ENCODE data around the gene DYNC2I2.
A peak's percentile ranks its signal among the peaks of the same experiment; 100 is the strongest.
"Not testable (repeated sequence)": the region's sequence is repeated elsewhere in the genome, so short reads cannot be mapped to it uniquely, and the experiment has no call there.

The DYNC2I2 gene

DNA sequence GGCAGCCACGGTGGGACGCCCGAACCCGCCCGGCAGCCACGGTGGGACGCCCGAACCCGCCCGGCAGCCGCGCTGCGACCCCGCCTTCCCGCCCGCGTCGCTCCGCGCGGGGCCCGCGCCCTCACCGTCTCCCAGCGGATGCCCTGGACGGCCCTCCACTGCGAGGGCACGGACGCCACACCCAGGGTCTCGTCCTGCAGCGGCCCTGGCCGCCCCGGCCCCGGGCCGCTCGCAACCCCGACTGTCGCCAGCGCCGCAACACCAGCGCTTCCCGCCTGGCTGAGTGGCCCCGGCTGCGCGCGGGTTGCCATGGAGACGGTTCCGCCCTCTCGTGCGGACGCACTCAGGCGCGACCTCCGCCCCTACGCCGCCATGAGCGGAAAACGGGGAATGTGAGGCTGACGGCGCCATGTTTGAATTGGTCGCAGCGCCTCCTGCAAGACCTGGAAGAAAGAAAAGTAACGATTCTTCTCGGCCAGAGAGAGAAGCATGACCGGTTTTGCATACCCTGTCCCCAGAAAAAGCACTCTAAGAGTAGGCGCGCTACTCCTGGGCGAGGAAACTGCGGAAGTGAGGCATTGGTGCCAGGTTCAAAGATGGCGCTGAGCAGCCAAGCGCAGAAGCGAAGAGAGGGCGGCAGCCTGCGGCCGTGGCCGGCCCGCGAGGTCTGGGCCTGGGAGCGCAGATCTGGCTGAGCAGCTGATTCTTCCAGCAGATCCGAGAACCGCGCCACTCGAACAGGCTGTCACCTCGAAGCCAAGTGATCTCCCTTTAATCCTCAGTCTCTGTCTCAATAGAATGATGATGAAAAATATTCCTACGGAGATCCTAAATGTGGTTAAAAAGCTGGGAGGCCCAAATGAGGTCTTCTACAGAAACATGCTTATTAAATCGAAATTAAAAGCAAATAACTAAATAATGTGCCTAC is at the start of gene DYNC2I2:
Gene DYNC2I2 (minus strand): TSS at position 432 of the 928 bp plus-strand sequence. CDS start 121 bp downstream, at position 311.
- peak in 55 of 56 donors; percentile 52 to 96 (median 89) for DNase-seq

DNA sequence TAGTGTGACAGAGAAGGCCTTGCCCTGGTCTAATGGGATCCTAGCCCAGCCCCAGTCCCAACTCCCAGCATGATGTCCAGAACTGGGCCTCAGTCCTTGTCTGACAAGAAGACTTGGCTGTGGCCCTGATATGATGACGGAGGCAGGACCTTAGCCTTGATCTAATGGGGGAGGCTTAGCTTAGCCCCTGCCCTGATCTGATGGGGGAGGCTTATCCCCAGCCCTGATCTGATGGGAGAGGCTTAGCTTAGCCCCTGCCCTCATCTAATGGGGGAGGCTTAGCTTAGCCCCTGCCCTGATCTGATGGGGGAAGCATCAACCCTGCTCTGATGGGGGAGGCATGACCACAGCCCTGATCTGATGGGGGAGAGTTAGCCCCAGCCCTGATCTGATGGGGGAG is 49.4 kb upstream of the DYNC2I2 start:
- DNase-seq, result no peak

DNA sequence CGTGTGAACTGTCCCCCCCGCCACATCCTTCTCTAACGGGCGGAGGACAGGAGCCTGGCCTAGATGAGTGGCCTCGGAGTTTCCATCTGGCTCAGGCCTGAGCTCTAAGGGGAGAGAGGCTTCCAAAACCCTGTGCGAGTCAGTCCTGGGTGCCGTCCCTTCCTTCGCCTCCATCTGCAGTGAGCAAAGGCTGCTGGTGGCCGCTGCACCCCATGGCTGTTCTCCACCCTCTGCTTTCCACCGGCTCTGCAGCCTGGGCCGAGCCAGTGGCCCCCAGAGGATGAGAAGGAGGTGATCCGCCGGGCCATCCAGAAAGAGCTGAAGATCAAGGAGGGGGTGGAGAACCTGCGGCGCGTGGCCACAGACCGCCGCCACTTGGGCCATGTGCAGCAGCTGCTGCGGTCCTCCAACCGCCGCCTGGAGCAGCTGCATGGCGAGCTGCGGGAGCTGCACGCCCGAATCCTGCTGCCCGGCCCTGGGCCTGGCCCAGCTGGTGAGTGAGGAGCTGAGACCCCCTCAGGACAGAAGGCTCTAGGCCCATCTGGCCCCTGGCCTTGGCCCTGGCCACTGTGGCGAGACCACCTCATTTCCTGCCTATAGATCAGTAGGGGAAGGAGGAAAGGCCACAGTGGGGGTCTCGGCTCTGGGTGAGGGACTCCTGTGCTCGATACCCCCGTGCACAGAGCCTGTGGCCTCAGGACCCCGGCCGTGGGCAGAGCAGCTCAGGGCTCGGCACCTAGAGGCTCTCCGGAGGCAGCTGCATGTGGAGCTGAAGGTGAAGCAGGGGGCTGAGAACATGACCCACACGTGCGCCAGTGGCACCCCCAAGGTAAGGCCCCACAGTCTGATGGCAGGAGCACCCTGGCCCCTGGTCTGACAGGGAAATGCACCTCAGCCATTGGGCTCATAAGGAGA is 48.7 kb upstream of the DYNC2I2 start:
- DNase-seq, result no peak

DNA sequence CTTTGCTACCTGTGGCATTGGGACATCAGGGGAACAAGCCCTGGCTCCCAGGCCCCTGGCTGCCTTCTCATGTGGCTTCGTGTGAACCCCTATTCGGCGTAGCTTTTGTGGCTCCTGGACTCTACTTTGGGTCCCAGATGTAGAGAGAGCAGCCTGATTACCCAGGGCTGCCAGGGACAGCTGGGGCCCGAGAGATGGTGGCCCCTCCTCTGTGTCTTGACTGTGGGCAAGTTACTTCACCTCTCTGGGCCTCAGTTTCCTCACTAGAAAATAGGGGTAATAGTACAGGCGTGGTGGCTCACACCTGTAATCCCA is 47.7 kb upstream of the DYNC2I2 start:
- DNase-seq, result no peak

DNA sequence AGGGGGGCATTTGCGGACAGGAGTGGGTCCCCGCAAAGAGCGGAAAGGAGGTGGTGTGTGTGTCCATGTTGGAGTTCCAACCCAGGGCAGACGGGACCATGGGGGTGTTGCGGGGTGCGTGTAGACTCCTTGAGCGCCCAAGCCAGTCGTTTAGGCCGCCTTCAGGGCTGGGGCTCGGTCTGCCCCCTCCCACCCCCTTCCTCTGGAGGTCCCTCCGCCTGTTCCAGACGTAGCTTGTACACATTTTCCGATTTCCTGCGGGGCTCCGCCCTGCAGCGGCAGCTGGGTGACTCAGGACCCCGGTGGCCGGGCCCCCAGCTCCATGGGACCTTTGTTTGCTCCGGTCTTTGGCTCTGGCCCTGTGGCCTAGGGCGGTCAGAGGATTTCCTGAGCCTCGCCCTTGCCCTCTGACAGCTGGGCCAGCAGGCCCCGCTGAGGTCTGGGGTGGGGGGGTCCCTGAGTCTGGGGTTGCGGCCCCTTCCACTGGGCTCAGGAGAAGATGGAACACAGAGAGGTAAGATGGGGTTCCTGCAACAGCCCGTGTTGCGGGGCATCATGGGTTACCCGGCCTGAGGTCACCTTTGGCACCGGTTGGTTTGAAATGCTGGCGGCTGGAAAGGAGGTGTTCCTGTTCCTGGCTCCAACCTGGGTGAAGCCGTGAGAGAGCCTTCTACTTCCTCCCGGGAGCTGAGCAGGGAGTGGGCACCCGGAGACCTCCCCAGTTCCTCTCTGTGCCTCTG is 47.1 kb upstream of the DYNC2I2 start:
- no peak for DNase-seq

DNA sequence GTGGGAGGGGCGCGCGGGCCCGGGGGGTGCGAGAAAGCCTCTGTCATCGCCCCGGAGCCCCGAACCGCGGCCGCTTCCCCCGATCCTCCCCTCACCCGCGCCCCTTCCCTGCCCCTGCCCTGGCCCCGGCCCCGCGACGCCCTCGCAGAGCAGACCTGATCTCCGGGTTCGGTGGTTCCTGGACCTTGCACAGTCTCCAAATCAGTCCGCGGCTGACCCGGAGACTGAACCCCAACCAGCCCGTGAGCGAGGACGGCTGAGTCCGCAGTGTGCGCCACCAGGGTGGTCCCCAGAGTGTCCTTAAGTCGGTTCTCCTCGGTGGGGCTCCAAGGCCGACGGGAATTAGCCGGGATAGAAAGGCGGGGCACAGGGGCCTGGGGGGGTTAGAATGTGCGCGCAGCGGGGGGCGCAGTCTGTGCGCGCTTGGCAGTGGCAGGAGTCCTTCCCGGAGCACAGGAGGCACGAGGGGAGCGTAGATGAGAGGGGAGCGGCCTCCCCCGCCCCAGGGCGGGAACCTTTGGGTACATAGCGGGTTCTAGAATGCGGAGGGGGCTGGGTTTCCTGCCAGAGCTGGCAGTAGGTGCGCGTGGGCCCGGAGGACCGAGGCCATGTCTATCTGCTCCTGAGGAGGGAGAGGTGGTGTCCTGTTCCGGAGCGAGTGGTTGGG is 46.4 kb upstream of the DYNC2I2 start:
- peak in 2 of 56 donors; percentile 14 to 21 for DNase-seq

DNA sequence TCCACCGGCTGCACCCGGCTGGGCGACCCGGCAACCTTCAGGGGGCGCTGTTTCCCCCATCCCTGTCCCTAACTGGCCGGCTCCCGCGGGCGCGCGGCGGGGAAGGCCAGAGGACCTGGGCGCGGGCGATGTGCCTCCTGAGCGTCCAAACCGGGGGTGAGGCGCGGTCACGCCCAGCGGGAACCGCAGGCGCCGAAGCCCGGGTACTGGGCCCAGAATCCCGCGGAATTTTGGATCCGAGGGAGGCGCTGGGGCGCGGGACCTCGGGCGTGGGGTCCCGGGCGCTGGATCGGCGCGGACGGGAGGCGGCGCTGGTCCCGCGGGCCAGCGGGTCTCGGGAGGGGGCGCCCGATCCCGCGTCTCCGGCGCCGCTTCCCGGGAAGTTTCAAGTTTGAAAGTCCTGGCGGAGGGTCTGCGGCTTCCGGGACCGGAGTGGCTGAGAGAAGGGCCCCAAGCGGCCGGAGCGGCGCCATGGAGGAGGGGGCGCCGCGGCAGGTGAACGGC is 45.9 kb upstream of the DYNC2I2 start, which contains the start of gene PKN3:
Gene PKN3 (plus strand): TSS at position 59 of the 504 bp plus-strand sequence. CDS start 413 bp downstream, at position 472.
- peak in 46 of 56 donors; percentile 12 to 82 (median 46) for DNase-seq

DNA sequence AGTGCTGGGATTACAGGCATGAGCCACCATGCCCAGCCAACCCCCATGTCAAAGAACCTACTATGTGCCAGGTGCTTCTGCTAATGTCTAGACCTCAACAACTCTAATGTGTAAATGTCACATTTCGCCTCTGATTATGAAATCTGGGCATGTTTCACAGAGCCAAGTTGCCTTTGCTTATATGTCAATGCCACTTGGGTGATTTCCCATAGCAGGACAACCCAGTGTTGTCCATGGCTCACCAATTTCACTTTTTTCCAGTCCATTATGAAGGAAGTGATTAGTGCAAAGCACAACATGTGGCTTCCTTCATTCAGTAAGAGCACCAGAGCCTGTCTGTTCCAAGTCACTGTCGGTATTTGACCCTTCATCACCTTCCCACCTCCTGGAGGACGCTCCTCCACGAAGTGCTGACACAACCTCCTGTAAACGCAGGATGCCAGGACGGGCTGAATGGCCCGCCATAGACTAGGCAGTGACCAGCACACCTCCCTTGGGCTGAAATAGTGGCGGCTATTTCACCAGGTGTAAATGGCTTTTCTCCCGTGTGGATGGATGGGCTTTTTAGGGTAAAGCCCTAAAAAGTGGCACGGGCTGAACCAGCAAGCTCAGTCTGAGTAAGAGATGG is 44.7 kb upstream of the DYNC2I2 start:
- DNase-seq, result no peak

DNA sequence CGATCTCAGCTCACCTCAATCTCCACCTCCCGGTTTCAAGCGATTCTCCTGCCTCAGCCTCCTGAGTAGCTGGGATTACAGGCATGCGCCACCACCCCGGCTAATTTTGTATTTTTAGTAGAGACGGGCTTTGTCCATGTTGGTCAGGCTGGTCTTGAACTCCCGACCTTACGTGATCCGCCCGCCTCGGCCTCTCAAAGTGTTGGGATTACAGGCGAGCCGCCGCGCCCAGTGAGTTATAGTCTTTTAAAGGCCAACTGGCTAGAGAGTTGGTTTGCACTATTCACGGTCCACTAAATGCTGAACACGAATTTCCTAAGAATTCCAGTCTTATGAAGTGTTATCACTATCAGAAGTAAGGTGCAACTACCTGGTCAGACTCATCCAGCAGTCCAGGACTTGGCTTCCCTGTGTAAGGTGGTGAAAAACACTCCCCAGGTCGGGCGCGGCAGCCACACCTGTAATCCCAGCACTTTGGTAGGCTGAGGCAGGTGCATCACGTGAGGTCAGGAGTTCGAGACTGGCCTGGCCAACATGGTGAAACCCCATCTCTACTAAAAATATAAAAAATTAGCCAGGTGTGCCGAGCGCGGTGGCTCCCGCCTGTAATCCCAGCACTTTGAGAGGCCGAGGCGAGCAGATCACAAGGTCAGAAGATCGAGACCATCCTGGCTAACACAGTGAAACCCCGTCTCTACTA is 42.6 kb upstream of the DYNC2I2 start:
- not testable (repeated sequence) for DNase-seq

DNA sequence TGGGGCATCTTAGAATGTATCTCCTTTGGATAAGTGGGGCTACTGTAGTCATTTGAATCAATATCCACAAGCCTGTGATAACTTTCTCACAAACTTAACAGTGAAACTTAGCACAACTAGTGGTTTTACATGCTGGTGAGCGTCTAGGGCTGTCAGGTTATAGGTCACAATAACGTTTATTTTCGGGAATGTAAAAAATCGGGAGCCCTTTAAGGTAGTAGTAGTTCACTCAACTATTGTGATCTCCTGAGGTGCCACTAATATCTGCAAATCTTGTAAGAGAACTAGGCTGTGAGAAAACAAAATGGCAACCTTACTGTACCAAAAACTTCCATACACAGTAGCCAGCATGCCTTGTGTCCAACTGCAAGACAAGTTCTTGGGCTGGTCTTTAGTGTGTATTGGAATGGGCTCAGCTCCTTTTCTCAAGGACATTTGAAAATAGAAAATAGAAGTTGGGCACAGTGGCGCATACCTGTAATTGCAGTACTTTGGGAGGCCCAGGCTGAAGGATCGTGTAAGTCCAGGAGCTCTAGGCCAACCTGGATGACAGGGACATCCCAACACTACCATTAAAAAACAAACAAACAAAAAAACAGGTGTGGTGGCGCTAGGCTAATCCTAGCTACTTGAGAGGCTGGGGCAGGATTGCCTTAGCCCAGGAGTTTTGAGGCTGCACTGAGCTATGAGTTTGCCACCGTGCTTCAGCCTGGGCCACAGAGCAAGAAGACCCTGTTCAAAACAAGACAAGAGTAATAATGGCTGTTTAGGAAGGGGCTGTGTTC is 40.5 kb upstream of the DYNC2I2 start:
- no peak for DNase-seq

DNA sequence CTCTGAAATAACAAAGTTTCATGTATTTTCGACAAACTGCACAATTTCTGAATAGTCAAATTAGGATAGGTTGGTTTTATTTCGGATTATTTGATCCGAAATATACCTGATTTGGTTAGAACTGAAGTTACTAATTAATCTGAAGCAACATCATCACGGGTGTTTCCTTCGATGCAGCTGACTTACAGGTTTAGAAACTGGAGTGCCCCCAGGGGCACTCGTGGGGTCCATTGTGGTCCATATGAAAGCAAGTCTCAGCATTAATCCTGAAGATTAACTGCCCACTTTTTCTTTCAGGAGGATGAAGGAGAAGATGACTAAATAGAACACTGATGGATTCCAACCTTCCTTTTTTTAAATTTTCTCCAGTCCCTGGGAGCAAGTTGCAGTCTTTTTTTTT is 37.7 kb upstream of the DYNC2I2 start:
- DNase-seq, result no peak

DNA sequence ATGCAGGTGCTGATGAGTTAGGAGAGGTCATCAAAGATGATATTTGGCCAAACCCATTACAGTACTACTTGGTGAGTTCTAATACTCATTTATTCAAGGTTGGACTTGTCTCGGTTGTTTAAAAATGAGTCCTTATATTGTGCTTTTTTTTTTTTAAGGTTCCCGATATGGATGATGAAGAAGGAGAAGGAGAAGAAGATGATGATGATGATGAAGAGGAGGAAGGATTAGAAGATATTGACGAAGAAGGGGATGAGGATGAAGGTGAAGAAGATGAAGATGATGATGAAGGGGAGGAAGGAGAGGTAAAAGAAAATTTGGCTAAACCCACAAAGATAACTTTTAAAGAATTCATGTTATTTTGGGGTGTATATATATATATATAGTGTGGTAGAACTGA is 37.1 kb upstream of the DYNC2I2 start:
- DNase-seq, result not testable (repeated sequence)

DNA sequence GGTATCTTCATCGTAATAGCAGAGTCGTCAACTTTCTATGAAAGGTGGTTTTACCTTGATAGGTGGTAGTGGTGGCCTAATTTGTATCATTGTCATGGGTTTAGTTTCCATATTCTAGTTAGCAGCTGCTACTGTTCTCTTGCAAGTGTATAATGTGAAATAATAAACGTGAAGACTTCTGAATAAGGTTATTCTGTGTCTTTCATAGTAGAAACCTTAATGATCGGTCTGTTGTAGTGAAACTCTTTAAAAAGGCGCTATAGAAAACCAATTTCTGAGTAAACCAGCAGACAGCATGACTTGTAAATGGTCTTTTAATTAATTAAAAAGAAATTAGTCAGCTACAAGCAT is 34.0 kb upstream of the DYNC2I2 start:
- no peak for DNase-seq

DNA sequence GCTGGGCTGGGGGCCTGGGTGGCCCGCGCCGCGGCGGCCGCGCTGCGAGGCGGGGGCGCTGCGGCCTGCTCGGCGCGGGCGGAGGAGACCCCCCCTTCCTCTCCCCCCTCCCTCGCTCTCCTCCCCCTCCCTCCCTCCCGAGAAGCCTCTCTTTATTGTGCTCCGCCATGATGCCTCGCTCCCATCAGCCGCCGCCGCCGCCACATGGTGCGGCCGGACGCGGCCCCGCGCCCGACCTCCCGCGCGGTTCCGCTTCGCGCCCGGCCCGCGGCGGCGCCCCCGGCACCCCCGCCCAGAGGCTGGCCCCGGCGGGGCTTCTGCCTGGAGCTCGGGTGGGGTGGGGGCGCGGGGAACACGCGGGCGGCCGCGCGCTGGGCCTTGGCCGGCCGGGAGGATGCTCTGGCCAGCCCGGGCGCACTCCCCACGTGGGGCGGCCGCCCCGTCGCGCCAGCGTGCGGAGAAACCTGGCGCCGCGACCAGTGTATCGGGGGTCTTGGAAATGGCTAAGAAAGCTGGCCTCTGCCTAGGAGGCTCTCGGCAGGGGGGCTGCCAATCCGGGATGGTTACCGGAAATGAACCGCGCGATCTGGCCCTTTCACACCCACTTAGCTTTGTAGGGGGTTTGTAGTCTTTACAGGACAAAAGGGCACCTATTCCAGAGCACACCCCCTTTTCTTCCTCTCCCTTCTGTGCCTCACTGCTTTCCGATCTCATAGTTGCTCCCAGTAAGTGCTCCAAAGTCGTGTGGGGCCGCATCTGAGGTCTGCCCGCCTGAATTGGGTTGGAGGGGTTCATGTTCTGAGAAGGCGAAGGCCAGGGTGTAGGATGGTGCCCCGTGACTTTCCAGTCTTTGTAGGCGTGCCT is 33.4 kb upstream of the DYNC2I2 start:
- peak in 33 of 56 donors; percentile 7 to 64 (median 37) for DNase-seq

DNA sequence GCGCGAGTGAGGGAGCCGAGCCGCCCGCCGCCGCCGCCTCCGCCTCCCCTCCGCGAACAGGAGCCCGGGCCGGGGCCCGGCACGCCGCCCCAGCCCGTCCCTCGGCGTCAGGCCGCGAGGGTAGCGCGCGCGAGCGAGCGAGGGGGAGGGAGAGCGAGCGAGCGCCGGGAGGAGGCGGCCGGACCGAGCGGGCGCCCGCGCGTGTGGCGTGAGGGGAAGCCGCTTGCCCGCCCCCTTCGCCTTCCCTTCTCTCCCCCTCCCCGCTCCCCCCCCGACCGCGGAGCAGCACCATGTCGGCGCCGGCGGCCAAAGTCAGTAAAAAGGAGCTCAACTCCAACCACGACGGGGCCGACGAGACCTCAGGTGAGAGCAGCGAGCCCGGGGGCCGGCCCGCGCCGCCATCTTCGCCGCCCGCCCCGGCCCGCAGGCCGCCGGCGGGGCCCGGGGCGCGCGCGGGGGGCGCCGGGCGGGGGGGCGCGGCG is 32.7 kb upstream of the DYNC2I2 start:
- peak in 26 of 56 donors; percentile 16 to 84 (median 66) for DNase-seq

DNA sequence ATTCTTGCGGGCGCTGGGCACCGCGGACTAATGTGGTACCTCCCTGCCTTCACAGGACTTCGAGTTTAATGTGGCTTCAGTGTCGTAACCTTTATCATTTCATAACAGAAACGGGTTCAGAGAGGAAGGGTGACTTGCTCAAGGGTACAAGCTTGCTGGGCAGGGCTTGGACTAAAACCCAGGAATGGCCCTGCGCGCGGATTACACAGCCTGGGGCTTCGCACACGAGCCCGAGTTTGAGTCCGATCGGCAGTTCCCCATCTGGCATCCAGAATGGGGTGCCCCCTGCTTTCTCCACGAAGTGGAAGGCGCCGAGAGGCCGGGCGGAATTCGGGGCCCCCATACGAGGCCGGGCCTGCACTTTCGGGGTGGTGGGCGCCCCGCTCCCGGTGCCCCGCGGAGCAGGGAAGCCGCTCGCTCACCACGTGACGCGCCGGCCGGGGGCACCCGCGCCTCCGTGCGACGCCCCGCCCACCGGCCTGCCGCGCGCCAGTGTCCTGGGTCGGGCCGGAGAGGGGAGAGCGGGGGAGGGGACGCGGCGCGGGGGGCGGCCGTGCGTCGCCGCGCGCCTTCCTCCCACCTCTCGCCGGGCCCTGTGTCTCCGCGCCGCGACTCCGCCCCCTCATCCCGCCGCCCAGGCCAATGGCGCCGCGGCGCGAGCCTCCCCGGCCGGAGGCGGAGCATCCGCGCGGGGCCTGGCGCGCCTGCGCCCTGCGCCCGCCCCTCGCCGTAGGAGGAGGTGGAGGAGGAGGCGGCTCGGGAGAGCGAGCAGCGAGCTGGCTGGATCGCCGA is 32.0 kb upstream of the DYNC2I2 start, which contains the start of gene SET:
Gene SET (plus strand): TSS at position 722 of the 792 bp plus-strand sequence. CDS start 361 bp downstream, outside the sequence.
- peak in 55 of 56 donors; percentile 52 to 94 (median 85) for DNase-seq

All from nucleus accumbens (tissue), 56 donors.